Mesenchymal stem cell (in vitro differentiated cells and primary cell): ENCODE data around the gene GABRP.

Source experiments
- DNase-seq: peaks from one replicate; pipeline ENCODE4 v3.0.0-alpha.2; 2013
- H2AFZ ChIP-seq: one replicate; pipeline ENCODE4 v1.6.1; 2013; ENCODE audit warnings: low read depth, mild to moderate bottlenecking, control low read depth, inconsistent platforms, low read length, moderate library complexity
- H2AK5ac ChIP-seq: 2 replicates; pipeline ENCODE4 v1.6.1; 2013; ENCODE audit warnings: low read length, moderate library complexity, mild to moderate bottlenecking, inconsistent platforms; ENCODE audit not compliant: severe bottlenecking
- H2BK120ac ChIP-seq: one replicate; pipeline ENCODE4 v1.6.1; 2013; ENCODE audit warnings: low read depth, mild to moderate bottlenecking, inconsistent platforms, low read length, moderate library complexity
- H2BK12ac ChIP-seq, 2 experiments: one replicate each; pipeline ENCODE4 v1.6.1; 2013; ENCODE audit warnings: inconsistent platforms in 2 of 2, low read length in 2 of 2, mild to moderate bottlenecking in 2 of 2, moderate library complexity in 2 of 2, control low read depth in 1 of 2
- H2BK15ac ChIP-seq: one replicate; pipeline ENCODE4 v1.6.1; 2013; ENCODE audit warnings: mild to moderate bottlenecking, low read depth, inconsistent platforms; ENCODE audit not compliant: poor library complexity, severe bottlenecking
- H2BK5ac ChIP-seq: 2 replicates; pipeline ENCODE4 v1.6.1; 2013; ENCODE audit warnings: low read depth, mild to moderate bottlenecking, low read length, control low read depth, inconsistent platforms; ENCODE audit not compliant: poor library complexity, severe bottlenecking
- H3K14ac ChIP-seq, 2 experiments: one replicate each; pipeline ENCODE4 v1.6.1; 2013; ENCODE audit warnings: inconsistent platforms in 2 of 2, low read length in 2 of 2, control low read depth in 1 of 2, mild to moderate bottlenecking in 1 of 2, moderate library complexity in 1 of 2
- H3K18ac ChIP-seq, 2 experiments: one replicate each; pipeline ENCODE4 v1.6.1; 2013; ENCODE audit warnings: inconsistent platforms in 2 of 2, low read length in 2 of 2, control low read depth in 1 of 2, low read depth in 1 of 2, mild to moderate bottlenecking in 1 of 2
- H3K23ac ChIP-seq, 2 experiments: one replicate each; pipeline ENCODE4 v1.6.1; 2013; ENCODE audit warnings: inconsistent platforms in 2 of 2, low read length in 2 of 2, mild to moderate bottlenecking in 2 of 2, moderate library complexity in 2 of 2, control low read depth in 1 of 2
- H3K27ac ChIP-seq: 2 replicates; pipeline ENCODE4 v1.5.1; 2013; ENCODE audit warnings: mild to moderate bottlenecking, moderate library complexity, low read length, control low read depth, inconsistent platforms; ENCODE audit not compliant: poor library complexity, severe bottlenecking
- H3K27me3 ChIP-seq, 2 experiments: 2 replicates each; pipeline versions ENCODE4 v1.6.1 to v1.7.0; 2013; ENCODE audit warnings: low read length in 2 of 2, mild to moderate bottlenecking in 2 of 2, moderate library complexity in 2 of 2, control low read depth in 1 of 2, inconsistent platforms in 1 of 2; ENCODE audit not compliant: control insufficient read depth in 1 of 2, insufficient read depth in 1 of 2
- H3K36me3 ChIP-seq, 2 experiments: 2 replicates each; pipeline versions ENCODE4 v1.6.1 to v1.7.0; 2013; ENCODE audit warnings: low read length in 2 of 2, control low read depth in 1 of 2, inconsistent platforms in 1 of 2, low read depth in 1 of 2, mild to moderate bottlenecking in 1 of 2; ENCODE audit not compliant: insufficient read depth in 2 of 2, control insufficient read depth in 1 of 2
- H3K4ac ChIP-seq, 2 experiments: one replicate each; pipeline ENCODE4 v1.6.1; 2013; ENCODE audit warnings: inconsistent platforms in 2 of 2, low read length in 2 of 2, mild to moderate bottlenecking in 2 of 2, moderate library complexity in 2 of 2, control low read depth in 1 of 2, low read depth in 1 of 2
- H3K4me1 ChIP-seq: 2 replicates; pipeline ENCODE4 v1.6.1; 2013; ENCODE audit warnings: low read depth, low read length, control low read depth; ENCODE audit not compliant: control insufficient read depth, insufficient read depth
- H3K4me2 ChIP-seq: 2 replicates; pipeline ENCODE4 v1.6.1; 2013; ENCODE audit warnings: low read length, mild to moderate bottlenecking, inconsistent platforms; ENCODE audit not compliant: poor library complexity, severe bottlenecking
- H3K4me3 ChIP-seq, 2 experiments: 2 replicates each; pipeline versions ENCODE4 v1.5.1 to v1.7.0; 2013; ENCODE audit warnings: low read length in 2 of 2, mild to moderate bottlenecking in 2 of 2, control low read depth in 1 of 2, low read depth in 1 of 2; ENCODE audit not compliant: insufficient read depth in 1 of 2
- H3K79me1 ChIP-seq: replicated peaks from 2 replicates; pipeline ENCODE4 v1.6.1; 2013; ENCODE audit warnings: mild to moderate bottlenecking, control low read depth, low read length, inconsistent platforms; ENCODE audit not compliant: poor library complexity, severe bottlenecking
- H3K9ac ChIP-seq: 2 replicates; pipeline ENCODE4 v1.7.0; 2013; ENCODE audit warnings: mild to moderate bottlenecking, low read length, moderate library complexity
- H3K9me3 ChIP-seq: 2 replicates; pipeline ENCODE4 v1.7.0; 2013; ENCODE audit warnings: mild to moderate bottlenecking, low read length; ENCODE audit not compliant: control insufficient read depth
- H4K8ac ChIP-seq: one replicate; pipeline ENCODE4 v1.6.1; 2013; ENCODE audit warnings: inconsistent platforms, mild to moderate bottlenecking, low read length, moderate library complexity
- H4K91ac ChIP-seq: one replicate; pipeline ENCODE4 v1.6.1; 2013; ENCODE audit warnings: mild to moderate bottlenecking, low read length, inconsistent platforms
- WGBS: methylation state at CpG from one replicate; pipeline ENCODE4 v1.1.7; 2013; ENCODE audit warnings: mixed read lengths; 5-methylcytosine and 5-hydroxymethylcytosine counted together

Gene GABRP

DNA sequence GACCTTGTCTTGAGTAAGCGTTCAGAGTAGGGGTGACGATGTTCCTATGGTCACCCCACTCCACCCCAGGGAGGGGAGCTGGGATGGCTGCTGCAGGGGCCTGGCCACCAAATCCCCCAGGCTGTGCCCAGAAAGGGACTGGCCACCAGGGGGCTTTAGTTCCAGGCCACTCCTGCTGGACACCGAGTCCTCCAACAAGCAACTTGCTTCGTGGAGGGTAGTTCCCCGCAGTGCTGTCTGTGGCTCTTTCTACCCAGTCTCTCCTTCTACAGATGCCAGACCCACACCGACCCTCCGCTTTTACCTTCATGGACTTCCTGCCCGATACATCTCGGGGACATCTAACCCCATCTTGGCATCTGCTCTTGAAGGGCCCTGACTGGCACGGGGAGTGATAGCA, 35.7 kb upstream of the GABRP start:
- Histone ChIP-seq H3K14ac (no peak overlapping the region), H3K9me3 (no peaks in the 10 kb centered on the region), H3K4me1 (peaks cover 8% of the 10 kb centered on the region), H2BK5ac (no peak overlapping the region), H3K79me1 (no peaks in the 10 kb centered on the region), H3K27ac (no peak overlapping the region), H3K4ac (no peak overlapping the region), H3K36me3 (no peaks in the 10 kb centered on the region), H2BK15ac (no peak overlapping the region), H3K9ac (no peak overlapping the region), H2BK120ac (no peak overlapping the region), H3K23ac (no peak overlapping the region), H3K4me3 (no peak overlapping the region), H4K8ac (no peak overlapping the region), H4K91ac (no peak overlapping the region), H2AK5ac (no peak overlapping the region), H2AFZ (no peak overlapping the region), H3K27me3 (peaks cover 46 to 70% of the 10 kb centered on the region in 2 experiments), H3K18ac (no peak overlapping the region), H3K4me2 (no peak overlapping the region), H2BK12ac (no peak overlapping the region)
- 88% methylated on average over 10 of the region's 10 CpGs for WGBS
- peak; percentile 28 for DNase-seq

DNA sequence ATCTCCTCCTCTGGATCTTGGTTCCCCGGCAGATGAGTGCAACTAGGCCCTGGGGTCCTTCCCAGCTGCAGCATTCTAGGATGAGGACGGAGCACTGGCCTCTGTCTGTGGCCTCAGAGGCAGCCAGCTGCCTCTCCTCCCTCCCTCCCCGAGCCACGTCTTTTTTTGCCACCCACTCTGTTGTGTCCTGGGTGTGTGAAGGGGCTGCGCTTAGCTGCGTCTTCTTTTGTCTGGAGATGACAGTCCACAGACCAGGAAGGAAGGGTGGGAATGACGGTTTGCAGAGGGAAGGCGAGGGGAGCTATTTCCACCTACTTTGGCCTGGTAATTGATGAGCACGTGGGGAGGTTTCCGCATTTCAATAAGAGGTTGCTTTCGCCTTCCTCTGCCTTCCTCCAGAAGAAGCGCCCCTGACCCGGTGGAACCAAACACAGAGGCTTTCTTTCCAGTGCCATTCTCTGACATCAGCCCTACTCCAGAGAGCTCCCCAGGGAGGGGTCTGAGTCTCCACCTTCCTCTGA, 34.5 kb upstream of the GABRP start:
- Histone ChIP-seq H2BK120ac (no peak overlapping the region), H3K4me2 (no peak overlapping the region), H3K4me3 (no peak overlapping the region), H3K14ac (no peak overlapping the region), H3K18ac (no peak overlapping the region), H3K27ac (no peak overlapping the region), H3K27me3 (peaks cover 45 to 66% of the 10 kb centered on the region in 2 experiments), H3K23ac (no peak overlapping the region), H3K36me3 (no peaks in the 10 kb centered on the region), H2BK15ac (no peak overlapping the region), H4K91ac (no peak overlapping the region), H3K79me1 (no peaks in the 10 kb centered on the region), H2AFZ (no peak overlapping the region), H3K9ac (no peak overlapping the region), H2BK12ac (no peak overlapping the region), H4K8ac (no peak overlapping the region), H3K4me1 (peaks cover 8% of the 10 kb centered on the region), H3K4ac (no peak overlapping the region), H2AK5ac (no peak overlapping the region), H3K9me3 (no peaks in the 10 kb centered on the region), H2BK5ac (no peak overlapping the region)
- DNase-seq, result no peak
- WGBS, result 69% methylated on average over 11 of the region's 13 CpGs

DNA sequence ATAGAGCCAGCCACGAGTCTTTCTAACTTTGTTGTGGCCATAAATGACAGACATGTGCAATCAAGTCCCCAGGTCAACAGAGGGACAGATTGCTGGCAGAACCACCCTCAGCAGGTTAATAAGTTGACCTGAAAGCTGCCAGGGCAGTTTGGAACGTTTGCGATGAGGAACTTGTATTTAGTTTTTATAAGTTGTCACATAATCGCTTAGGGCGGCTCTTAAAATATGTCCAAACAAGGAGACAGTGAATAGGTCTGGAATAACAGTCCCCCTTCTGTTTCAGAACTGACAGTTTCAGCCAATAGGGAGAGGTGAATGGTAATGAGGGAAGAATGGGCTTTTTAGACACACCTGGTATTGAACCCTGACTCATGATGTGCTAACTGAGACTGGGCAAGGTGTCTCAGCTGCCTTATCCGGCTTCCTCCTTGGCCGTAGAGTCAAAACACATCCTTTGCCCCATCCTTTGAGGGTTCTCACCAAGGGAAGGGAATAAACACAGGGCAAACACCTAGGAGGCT, 33.6 kb upstream of the GABRP start:
- Histone ChIP-seq H3K9ac (no peak overlapping the region), H3K4me3 (no peak overlapping the region), H3K27ac (no peak overlapping the region), H2AK5ac (no peak overlapping the region), H2BK12ac (no peak overlapping the region), H2BK120ac (no peak overlapping the region), H3K79me1 (no peaks in the 10 kb centered on the region), H2AFZ (no peak overlapping the region), H3K9me3 (no peaks in the 10 kb centered on the region), H3K27me3 (peaks cover 42 to 62% of the 10 kb centered on the region in 2 experiments), H3K18ac (no peak overlapping the region), H3K23ac (no peak overlapping the region), H2BK5ac (no peak overlapping the region), H3K4me2 (no peak overlapping the region), H3K4ac (no peak overlapping the region), H4K91ac (no peak overlapping the region), H4K8ac (no peak overlapping the region), H3K14ac (no peak overlapping the region), H2BK15ac (no peak overlapping the region), H3K4me1 (peaks cover 5% of the 10 kb centered on the region), H3K36me3 (no peaks in the 10 kb centered on the region)
- no peak for DNase-seq
- WGBS, result 90% methylated on average over 7 of the region's 7 CpGs

DNA sequence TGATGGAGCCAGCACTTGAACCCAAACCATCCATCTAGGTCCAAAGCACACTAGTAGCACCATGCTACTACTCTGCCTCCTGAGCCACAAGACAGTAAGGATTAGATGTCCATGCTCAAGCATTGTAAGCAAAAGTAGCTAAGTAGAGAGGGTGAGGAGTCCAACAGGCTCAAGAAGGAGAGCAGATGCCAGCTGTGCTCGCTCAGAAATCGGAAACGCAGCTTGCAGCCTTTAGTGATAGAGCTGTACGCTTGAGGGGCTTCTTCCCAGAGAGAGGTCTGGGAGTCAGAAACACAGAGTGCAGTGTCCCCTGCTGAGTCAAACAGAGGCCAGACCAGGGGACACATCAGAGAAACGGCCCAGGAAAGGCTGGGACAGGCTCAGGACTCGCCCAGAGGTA, 32.7 kb upstream of the GABRP start:
- no peak overlapping the region for H3K4me3 ChIP-seq
- H2BK5ac ChIP-seq, result no peak overlapping the region
- no peak overlapping the region for H3K14ac ChIP-seq
- no peak overlapping the region for H2BK15ac ChIP-seq
- no peak overlapping the region for H3K18ac ChIP-seq
- H2AFZ ChIP-seq, result no peak overlapping the region
- 80% methylated on average over 5 of the region's 6 CpGs for WGBS
- no peak overlapping the region for H3K4me2 ChIP-seq
- no peak for DNase-seq
- no peak overlapping the region for H2BK120ac ChIP-seq
- no peak overlapping the region for H3K4ac ChIP-seq
- peaks cover 42 to 54% of the 10 kb centered on the region in 2 experiments for H3K27me3 ChIP-seq
- no peak overlapping the region for H3K23ac ChIP-seq
- H3K27ac ChIP-seq, result no peak overlapping the region
- no peaks in the 10 kb centered on the region for H3K79me1 ChIP-seq
- peaks cover under 1% of the 10 kb centered on the region for H3K4me1 ChIP-seq
- H2AK5ac ChIP-seq, result no peak overlapping the region
- no peak overlapping the region for H2BK12ac ChIP-seq
- no peaks in the 10 kb centered on the region for H3K9me3 ChIP-seq
- H4K91ac ChIP-seq, result no peak overlapping the region
- H3K36me3 ChIP-seq, result no peaks in the 10 kb centered on the region
- H3K9ac ChIP-seq, result no peak overlapping the region
- H4K8ac ChIP-seq, result no peak overlapping the region
